NB4 (cell line): Measurements from ENCODE around the gene TM9SF3.

Experiments used
- POLR2A ChIP-seq: IDR thresholded peaks from 2 replicates; pipeline ENCODE4 v1.6.1; 2011; ENCODE audit warnings: mild to moderate bottlenecking; ENCODE audit not compliant: insufficient read length; ENCODE audit errors: extremely low read depth
- TF ChIP-seq, protein P1 (sequence below): IDR thresholded peaks from one replicate; pipeline ENCODE4 v1.5.1; 2012; ENCODE audit warnings: low read depth, low read length
- TF ChIP-seq, protein P2 (sequence below): IDR thresholded peaks from 2 replicates; pipeline ENCODE4 v1.6.1; 2011; ENCODE audit warnings: low read depth, low read length

DNA sequence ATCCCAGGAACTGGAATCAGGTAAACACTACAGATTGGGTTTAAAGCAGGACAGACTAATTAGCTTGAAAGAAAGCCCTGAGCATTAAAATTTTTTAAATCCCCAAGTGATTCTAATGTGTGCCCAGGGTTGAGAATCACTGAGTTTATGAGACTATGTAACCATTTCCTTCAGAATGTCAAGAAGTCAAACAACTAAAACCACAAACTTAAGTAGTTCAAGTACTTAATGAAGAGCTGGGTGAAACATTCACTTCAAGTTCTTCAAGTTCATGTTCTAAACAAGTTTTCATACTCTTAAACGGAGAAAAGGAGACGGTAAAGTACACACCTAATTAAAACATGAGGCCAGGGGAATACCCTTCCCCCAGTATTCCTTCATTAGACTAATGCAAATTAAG, 44.9 kb downstream of the TM9SF3 start:
- TF ChIP-seq, protein P1, sequence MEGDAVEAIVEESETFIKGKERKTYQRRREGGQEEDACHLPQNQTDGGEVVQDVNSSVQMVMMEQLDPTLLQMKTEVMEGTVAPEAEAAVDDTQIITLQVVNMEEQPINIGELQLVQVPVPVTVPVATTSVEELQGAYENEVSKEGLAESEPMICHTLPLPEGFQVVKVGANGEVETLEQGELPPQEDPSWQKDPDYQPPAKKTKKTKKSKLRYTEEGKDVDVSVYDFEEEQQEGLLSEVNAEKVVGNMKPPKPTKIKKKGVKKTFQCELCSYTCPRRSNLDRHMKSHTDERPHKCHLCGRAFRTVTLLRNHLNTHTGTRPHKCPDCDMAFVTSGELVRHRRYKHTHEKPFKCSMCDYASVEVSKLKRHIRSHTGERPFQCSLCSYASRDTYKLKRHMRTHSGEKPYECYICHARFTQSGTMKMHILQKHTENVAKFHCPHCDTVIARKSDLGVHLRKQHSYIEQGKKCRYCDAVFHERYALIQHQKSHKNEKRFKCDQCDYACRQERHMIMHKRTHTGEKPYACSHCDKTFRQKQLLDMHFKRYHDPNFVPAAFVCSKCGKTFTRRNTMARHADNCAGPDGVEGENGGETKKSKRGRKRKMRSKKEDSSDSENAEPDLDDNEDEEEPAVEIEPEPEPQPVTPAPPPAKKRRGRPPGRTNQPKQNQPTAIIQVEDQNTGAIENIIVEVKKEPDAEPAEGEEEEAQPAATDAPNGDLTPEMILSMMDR = no peak
- no peak for TF ChIP-seq POLR2A
- TF ChIP-seq, protein P2, sequence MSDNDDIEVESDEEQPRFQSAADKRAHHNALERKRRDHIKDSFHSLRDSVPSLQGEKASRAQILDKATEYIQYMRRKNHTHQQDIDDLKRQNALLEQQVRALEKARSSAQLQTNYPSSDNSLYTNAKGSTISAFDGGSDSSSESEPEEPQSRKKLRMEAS = no peak
